NCI-H1417 (cell line): Measurements from ENCODE around the gene CRY1.
"Not testable (repeated sequence)": the region's sequence is repeated elsewhere in the genome, so short reads cannot be mapped to it uniquely, and the experiment has no call there.

ENCODE experiments used
- DNase-seq, 3 experiments: peaks; one replicate each; lab custom pipeline; 2025; lab: John Stamatoyannopoulos, UW

The CRY1 gene

GRCh38 chr12:107108995-107109508 lies 15.7 kb upstream of the CRY1 start:
- no peak for DNase-seq

- DNase-seq, result not testable (repeated sequence)
Observed at GRCh38 chr12:107108366-107108765, 15.0 kb upstream of the CRY1 start.

GRCh38 chr12:107107381-107107780 lies 14.0 kb upstream of the CRY1 start:
- DNase-seq, result no peak

DNA sequence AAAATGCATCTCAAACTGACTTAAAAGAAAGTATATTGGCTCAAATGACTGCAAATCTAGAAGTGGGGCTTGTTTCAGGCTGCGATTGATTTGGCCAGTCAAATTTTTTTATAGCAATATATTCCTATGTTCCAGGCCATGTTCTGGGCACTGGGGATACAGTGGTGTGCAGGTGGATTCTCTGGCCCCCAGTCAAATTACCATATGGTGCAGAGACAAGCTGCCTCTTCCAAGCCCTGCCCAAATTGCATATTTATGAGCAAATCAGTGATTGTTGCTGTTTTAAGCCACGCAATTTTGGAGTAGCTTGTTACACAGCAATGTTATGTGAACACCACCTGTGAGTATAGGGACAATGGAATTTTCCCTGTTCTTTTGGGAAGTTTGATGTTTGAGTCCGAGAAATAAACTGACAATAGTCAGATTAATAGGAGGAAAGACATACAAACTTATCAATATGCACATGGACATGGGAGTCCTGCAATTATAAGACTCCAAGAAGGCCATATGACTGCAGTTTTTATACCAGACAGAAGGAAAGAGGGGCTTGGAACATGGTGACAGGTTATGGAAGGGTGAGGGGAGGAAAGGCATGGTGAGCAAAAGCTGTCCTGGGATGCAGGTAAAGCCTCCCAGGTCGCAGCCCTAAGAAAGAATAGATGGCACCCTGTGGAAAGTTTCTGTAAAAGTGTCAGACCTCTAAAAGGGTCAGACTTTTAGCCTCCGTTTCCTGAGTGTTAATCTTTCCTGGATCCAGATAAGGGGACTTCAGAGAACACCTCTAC lies 13.1 kb upstream of the CRY1 start:
- DNase-seq, result no peak

DNA sequence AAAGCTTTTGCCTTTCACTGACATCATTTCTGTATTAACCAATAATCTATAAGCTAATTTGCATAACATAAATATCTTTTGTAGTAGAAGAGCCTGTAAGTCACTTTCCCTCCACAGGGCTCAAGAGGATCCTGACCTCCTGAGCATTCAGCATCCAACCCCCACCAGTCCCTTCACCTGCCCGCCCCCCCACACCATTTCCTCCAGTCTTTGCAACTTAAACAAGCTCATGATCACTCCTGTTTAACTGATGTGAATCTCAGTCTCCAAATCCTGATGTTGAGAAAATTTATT lies 12.0 kb upstream of the CRY1 start:
- DNase-seq, result no peak

DNA sequence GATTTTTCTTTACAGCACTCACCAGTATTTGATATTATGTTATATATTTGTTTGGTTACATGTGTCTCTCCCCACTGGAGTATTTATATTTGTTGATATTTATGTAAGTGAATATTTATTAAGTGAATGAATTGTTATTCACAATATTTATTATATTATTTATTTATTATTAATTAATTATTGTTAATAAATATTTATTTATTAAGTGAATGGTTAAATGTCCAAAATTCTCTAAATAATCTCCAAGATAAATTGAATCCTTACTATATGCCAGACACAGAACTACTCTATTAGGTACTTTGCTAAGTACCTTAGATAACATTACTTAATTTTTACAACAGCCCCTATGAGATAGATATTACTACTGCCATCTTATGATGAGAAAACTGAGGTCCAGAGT lies 10.2 kb upstream of the CRY1 start:
- DNase-seq, result no peak

DNA sequence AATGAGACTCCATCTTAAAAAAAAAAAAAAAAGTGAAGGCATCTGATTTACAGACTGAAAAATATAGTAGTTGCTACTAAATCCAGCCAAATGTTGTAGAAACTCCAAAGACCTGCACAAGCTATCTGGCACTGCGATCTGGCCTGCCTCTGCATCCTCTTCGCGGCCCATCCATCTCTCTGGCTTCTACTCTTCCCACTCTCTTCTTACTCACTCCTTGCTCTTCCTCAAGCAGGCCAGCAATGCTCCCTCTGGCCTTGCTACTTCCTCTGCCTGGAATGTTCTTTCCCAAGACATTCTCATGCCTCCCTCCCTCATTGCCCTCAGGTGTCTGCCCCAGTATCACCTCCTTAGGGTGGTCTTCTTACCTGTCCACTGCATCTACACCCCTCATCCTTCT lies 9.7 kb upstream of the CRY1 start:
- no peak for DNase-seq

GRCh38 chr12:107102294-107102693 lies 8.9 kb upstream of the CRY1 start:
- no peak for DNase-seq

DNA sequence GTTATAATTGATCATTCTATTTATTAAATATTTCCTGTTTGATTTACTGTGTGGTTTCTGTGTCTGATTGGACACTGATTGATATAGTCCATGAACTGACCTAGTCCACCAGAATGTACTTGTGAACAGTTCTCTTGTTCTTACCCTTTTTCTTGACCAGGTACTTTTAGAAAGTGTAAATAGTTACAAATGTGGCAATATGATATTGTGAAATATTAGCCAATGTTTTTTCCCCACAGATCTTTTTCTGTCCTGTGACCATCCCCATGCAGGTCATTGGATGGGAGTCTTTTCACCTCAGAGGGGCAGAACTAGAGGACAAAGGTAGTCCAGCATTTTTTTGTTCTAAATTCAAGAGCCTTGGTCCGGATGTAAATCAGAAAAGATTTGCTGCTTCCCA lies 8.3 kb upstream of the CRY1 start:
- no peak for DNase-seq

DNA sequence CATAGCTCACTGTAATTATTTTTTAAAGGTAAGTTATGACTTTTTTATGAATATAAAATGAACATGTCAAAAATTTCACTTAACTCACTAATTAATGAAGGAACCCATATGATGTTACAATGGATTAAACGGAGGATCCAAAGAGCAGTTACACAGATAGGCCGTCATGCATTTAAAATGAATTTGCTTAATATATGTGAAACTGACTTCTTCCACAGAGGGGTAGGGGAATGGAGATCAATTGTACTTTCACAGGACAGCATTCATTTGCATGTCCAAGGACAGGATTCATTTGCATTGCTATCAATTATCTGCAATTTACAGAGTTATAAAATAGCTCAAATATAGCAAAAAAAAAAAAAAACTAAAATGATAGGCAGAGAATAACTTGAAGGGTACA lies 6.6 kb upstream of the CRY1 start:
- DNase-seq, result no peak

DNA sequence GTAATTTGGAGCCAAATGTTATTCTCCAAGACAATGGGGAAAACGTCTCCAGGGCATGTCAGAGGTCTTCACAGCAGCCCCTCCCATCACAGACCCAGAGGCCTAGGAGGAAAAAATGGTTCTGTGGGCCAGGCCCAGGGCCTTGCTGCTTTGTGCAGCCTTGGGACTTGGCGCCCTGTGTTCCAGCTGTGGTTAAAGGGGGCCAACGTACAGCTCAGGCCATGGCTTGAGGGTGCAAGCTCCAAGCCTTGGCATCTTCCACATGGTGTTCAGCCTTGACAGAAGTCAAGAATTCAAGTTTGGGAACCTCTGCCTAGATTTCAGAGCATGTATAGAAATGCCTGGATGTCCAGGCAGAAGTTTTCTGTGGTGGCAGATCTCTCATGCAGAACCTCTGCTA lies 3.2 kb upstream of the CRY1 start:
- no peak for DNase-seq

DNA sequence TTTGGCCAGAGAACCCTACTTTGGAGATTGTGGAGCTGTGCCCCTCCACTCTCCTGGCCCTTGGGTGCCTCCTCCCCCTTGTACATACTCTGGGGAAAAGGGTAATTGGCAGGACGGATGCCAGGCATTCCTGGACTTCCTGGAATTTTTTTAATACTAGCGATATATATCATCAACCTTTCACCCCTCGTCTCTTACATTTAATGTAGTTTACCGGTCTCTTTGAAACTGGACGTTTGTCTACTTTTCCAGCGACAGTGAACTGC lies 767 bp upstream of the CRY1 start:
- no peak for DNase-seq

- DNase-seq, result peak; percentile 31 to 90 (median 83)
Observed at GRCh38 chr12:107092669-107093416, 506 bp downstream of the CRY1 start.

GRCh38 chr12:107091989-107092641 lies 1.2 kb downstream of the CRY1 start:
- DNase-seq, result peak; percentile 78 to 91 (median 81)

DNA sequence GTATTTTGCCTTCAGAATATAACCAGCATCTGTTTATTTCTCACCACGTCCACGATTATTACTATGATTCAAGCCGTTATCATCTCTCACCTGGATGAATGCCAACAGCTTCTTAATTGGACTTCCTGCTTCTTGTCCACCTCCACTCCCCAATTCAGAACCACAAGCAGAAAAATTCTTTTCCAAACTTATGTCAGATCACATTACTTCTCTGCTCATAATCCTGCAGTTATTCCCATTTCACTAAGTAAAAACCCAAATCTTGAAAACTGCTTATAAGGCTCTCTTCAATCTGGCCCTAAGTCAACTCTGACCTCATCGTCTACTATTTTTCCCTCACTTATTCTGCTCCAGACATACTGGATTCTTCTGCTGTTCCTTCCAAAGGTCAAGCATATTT lies 2.0 kb downstream of the CRY1 start:
- peak in 2 of 3 experiments; percentile 34 to 72 for DNase-seq

GRCh38 chr12:107090711-107091110 lies 2.6 kb downstream of the CRY1 start:
- no peak for DNase-seq

DNA sequence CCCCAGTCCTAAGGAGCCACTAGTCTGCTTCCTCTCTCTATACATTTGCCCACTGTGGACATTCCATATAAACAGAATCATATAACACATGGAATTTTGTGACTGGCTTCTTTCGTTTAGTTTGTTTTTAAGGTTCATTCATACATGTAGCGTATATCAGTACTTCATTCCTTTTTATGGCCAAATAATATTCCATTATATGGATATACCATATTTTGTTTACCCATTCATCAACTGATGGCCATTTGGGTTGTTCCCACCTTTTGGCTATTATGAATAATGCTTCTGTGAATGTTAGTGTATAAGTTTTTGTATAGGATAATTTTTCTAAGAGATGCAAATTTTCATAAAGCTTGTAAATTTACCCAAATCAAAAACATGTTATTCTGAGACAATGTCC lies 4.4 kb downstream of the CRY1 start:
- no peak for DNase-seq

- no peak for DNase-seq
Observed at GRCh38 chr12:107086314-107086713, 7.0 kb downstream of the CRY1 start.

- DNase-seq, result no peak
Observed at GRCh38 chr12:107081778-107082177, 11.6 kb downstream of the CRY1 start.

DNA sequence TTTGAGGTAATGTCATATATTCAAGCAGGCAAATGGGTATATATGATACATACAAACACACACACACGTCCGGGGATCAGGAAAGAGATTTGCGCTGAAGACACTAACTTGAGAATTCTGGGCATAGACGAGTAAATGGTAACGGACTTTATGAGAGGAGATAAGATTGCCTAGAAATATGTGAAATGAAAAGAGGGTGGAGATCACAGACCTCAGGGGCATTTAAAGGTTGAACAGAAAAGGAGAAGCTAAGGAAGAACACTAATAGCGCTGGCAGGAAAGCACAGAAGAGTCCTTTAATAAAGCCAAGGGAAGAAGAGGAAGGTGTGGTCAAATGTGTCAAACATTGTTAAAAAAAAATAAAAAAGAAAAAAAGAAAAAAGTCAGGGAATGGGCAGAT lies 13.1 kb downstream of the CRY1 start:
- DNase-seq, result no peak

GRCh38 chr12:107079172-107080011 lies 14.0 kb downstream of the CRY1 start:
- DNase-seq, result peak in 1 of 3 experiments; percentile 23

DNA sequence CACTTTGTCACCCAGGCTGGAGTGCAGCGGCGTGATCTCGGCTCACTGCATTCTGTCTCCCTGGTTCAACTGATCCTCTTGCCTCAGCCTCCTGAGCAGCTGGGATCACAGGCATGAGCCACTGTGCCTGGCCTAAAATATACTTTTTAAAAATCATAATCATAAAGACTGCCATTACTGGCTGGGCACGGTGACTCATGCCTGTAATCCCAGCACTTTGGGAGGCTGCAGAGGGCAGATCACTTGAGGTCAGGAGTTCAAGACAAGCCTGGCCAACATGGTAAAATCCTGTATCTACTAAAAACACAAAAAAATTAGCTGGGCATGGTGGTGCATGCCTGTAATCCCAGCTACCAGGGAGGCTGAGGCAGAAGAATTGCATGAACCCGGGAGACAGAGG lies 20.1 kb downstream of the CRY1 start:
- not testable (repeated sequence) for DNase-seq
